Heart left ventricle (tissue), 16 donors: ENCODE data around the gene CAPN7. TPM values are rescaled to one million over a fixed set of nuclear protein-coding genes. Genes with fewer than 3 reads are reported as not detected.

Source experiments
- ATAC-seq, 4 donors: fragments of 200-7000 bp; cut with Tn5 transposase; one replicate each; pipeline ENCODE4 v1.9.1; 2020 to 2022; ENCODE audit warnings: moderate library complexity in 4 of 4, mild to moderate bottlenecking in 3 of 4, moderate number of reproducible peaks in 1 of 4
- DNase-seq, 5 donors: peaks; one replicate each; pipeline ENCODE4 v3.0.0-alpha.2; 2020
- H3K27ac ChIP-seq, 12 donors: fragments of 200-600 bp; sonication (generic) in 4 of 12; one replicate each; pipeline versions ENCODE4 v1.5.0 to v1.8.0; 2016 to 2022; ENCODE audit warnings: mild to moderate bottlenecking in 2 of 12
- H3K27me3 ChIP-seq, 9 donors: fragments of 200-600 bp; sonication (generic) in 2 of 9; one replicate each; pipeline versions ENCODE4 v1.5.1 to v1.8.0; 2016 to 2022; ENCODE audit warnings: mild to moderate bottlenecking in 3 of 9
- H3K36me3 ChIP-seq, 9 donors: fragments of 200-600 bp; sonication (generic) in 2 of 9; one replicate each; pipeline versions ENCODE4 v1.5.0 to v1.8.0; 2018 to 2022; ENCODE audit warnings: mild to moderate bottlenecking in 2 of 9
- H3K4me1 ChIP-seq, 12 donors: fragments of 200-600 bp; sonication (generic) in 4 of 12; one replicate each; pipeline versions ENCODE4 v1.5.0 to v1.8.0; 2016 to 2022; ENCODE audit warnings: mild to moderate bottlenecking in 3 of 12
- H3K4me3 ChIP-seq, 12 donors: fragments of 200-600 bp; sonication (generic) in 4 of 12; one replicate each; pipeline versions ENCODE4 v1.5.0 to v1.8.0; 2017 to 2022; ENCODE audit warnings: mild to moderate bottlenecking in 9 of 12, moderate library complexity in 4 of 12
- H3K9me3 ChIP-seq, 12 donors: fragments of 200-600 bp; sonication (generic) in 4 of 12; one replicate each; pipeline versions ENCODE4 v1.5.0 to v1.8.0; 2016 to 2022; ENCODE audit warnings: mild to moderate bottlenecking in 1 of 12
- POLR2A ChIP-seq, 2 donors: fragments of 450-650 bp; IDR thresholded peaks; one replicate each; pipeline ENCODE4 v1.6.1; 2017; ENCODE audit warnings: antibody characterized with exemption in 2 of 2, mild to moderate bottlenecking in 2 of 2, moderate library complexity in 2 of 2
- WGBS, 4 donors: extraction: QIAGEN DNeasy Blood & Tissue Kit in 2 of 4; methylation state at CpG; one replicate each; pipeline versions ENCODE4 v1.1.5 to v1.1.7; 2013 to 2018; 5-methylcytosine and 5-hydroxymethylcytosine counted together
- intact Hi-C, 10 donors: fragments of 100-400 bp; cut with DNase I; formaldehyde crosslinking; loops; one replicate each; pipeline versions ENCODE4 v1.11.1 to v1.14.2; 2022
- polyA plus RNA-seq, 2 donors: library from polyadenylated mRNA; stranded (reverse); fragments of 200-250 nt; gene quantifications; one replicate each; pipeline ENCODE4 v1.2.3, GENCODE V29; 2013
- total RNA-seq, 9 donors: library from RNA; depleted of rRNA in 2 of 9; stranded (reverse); fragments of >200 nt in 2 of 9; fragmentation: NEBNext Ultra II Directional in 3 of 9; extraction: Animal tissue kit (Norgen Biotek cat#: 25700) in 3 of 9; gene quantifications; one replicate each; pipeline versions ENCODE4 v1.1.0 to v1.2.4, GENCODE V29; 2016 to 2023
- TF ChIP-seq, protein P1 (sequence below), 12 donors: fragments of 200-600 bp; sonication (generic) in 4 of 12; IDR thresholded peaks; one replicate each; pipeline versions ENCODE4 v1.5.0 to v1.8.0; 2018 to 2022; ENCODE audit warnings: antibody characterized with exemption in 12 of 12, mild to moderate bottlenecking in 5 of 12
- donor health status: ischemic (EF 13 %, LVEDD 7.1; RV severe dilation, severe dysfunction).
- donor health status: healthy with polysubstance abuse.
- donor health status: DM: no; HTN: yes; CAD: no.
- donor health status: DM: no; HTN: no; CAD: no.
- donor health status: ischemic (EF 25% LVEDD 6.9; RV normal size, moderate dysfunction).
- donor health status: ischemic (EF 25% LVEDD 5.7; RV mildly dilated, moderate dysfunction).
- donor health status: healthy.
- donor health status: DM: yes; HTN: yes; CAD: no.
- donor health status: ischemic (EF 35%, LVEDD 5.7; RV mildly dilated, moderate dysfunction).
- donor health status: nonischemic (EF 11% LVEDD 7.7; RV severe dilation, severe dysfunction).
- donor health status: DM: yes; HTN: yes; CAD: no.
- donor health status: PGD.
- donor health status: ischemic (EF 29% LVEDD 5.4; RV normal size, mild dysfunction).
- donor health status: nonischemic (EF 23%, LVEDD 6.1; RV moderate dilation, normal function).

Gene CAPN7
- total and polyA plus RNA-seq, 11 donors = 9.1 to 38.2 (median 24.2) TPM

DNA sequence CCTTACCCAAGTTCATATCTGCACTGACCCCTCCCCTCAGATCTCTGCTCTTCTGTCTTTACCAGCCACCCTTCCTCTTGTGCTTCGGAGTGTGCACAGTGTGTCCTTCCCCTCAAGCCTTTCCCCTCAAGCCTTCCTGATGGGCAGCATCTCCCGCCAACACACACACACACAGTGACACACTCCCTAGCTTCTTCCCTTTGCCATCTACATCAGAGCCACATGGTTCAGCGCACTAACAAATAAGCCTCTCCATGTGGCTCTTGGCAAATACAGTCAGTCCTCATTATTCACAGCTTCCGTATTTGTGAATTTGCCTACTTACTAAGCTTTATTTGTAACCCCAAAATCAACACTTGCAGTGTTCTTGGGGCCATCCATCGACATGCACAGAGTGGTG is 88.9 kb downstream of the CAPN7 start:
- H3K4me1 ChIP-seq = peaks cover 0 to 93% (median 32%) of the 10 kb centered on the region in 12 donors

GRCh38 chr3:15295506-15295905 is 89.5 kb downstream of the CAPN7 start:
- Histone ChIP-seq H3K36me3 (no peaks in the 10 kb centered on the region), H3K27ac (peak overlapping the region; percentile 22 to 96 (median 58)), H3K9me3 (peaks cover 0 to 2% (median 0%) of the 10 kb centered on the region in 12 donors), H3K4me1 (peaks cover 0 to 93% (median 36%) of the 10 kb centered on the region in 12 donors), H3K27me3 (no peaks in the 10 kb centered on the region), H3K4me3 (no peak overlapping the region)
- TF ChIP-seq POLR2A (IDR thresholded peaks at IDR 0.05) = no peak
- TF ChIP-seq, protein P1, sequence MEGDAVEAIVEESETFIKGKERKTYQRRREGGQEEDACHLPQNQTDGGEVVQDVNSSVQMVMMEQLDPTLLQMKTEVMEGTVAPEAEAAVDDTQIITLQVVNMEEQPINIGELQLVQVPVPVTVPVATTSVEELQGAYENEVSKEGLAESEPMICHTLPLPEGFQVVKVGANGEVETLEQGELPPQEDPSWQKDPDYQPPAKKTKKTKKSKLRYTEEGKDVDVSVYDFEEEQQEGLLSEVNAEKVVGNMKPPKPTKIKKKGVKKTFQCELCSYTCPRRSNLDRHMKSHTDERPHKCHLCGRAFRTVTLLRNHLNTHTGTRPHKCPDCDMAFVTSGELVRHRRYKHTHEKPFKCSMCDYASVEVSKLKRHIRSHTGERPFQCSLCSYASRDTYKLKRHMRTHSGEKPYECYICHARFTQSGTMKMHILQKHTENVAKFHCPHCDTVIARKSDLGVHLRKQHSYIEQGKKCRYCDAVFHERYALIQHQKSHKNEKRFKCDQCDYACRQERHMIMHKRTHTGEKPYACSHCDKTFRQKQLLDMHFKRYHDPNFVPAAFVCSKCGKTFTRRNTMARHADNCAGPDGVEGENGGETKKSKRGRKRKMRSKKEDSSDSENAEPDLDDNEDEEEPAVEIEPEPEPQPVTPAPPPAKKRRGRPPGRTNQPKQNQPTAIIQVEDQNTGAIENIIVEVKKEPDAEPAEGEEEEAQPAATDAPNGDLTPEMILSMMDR (IDR thresholded peaks at IDR 0.05) = no peak
- intact Hi-C loops = no loop called here
- 50 to 71% (median 57%) methylated on average over 6 of the region's 6 CpGs for WGBS, 4 donors
- DNase-seq (peak in 2 of 5 donors; percentile 28 to 55), ATAC-seq (peak; percentile 24 to 73 (median 63))

More for the DNA sequence above, 88.9 kb downstream of the CAPN7 start:
- 82 to 88% (median 86%) methylated on average over 5 of the region's 5 CpGs for WGBS, 4 donors
- TF ChIP-seq, protein P1 (IDR thresholded peaks at IDR 0.05) = no peak
- TF ChIP-seq POLR2A (IDR thresholded peaks at IDR 0.05) = no peak
- ATAC-seq (peak; percentile 37 to 72 (median 54)), DNase-seq (peak in 2 of 5 donors; percentile 35 to 43)
- no peak overlapping the region for H3K4me3 ChIP-seq
- peaks cover 0 to 2% (median 0%) of the 10 kb centered on the region in 12 donors for H3K9me3 ChIP-seq
- peak overlapping the region; percentile 22 to 96 (median 58) for H3K27ac ChIP-seq
- H3K36me3 ChIP-seq = no peaks in the 10 kb centered on the region
- intact Hi-C loops = loop anchor here in 1 of 10 donors (5.0 kb wide), 1 partner anchor 37 kb away; the partner anchor contains the start of gene SH3BP5
- H3K27me3 ChIP-seq = no peaks in the 10 kb centered on the region

- no peaks in the 10 kb centered on the region for H3K27me3 ChIP-seq
- TF ChIP-seq, protein P1 (IDR thresholded peaks at IDR 0.05) = no peak
- TF ChIP-seq POLR2A (IDR thresholded peaks at IDR 0.05) = no peak
- H3K9me3 ChIP-seq = peaks cover 0 to 2% (median 0%) of the 10 kb centered on the region in 12 donors
- peaks cover 0 to 12% (median 0%) of the 10 kb centered on the region in 9 donors for H3K36me3 ChIP-seq
- H3K4me1 ChIP-seq = peaks cover 0 to 78% (median 27%) of the 10 kb centered on the region in 12 donors
- WGBS, 4 donors = 86 to 88% (median 87%) methylated on average over 4 of the region's 4 CpGs
- no peak overlapping the region for H3K4me3 ChIP-seq
- ATAC-seq (no peak), DNase-seq (no peak)
- intact Hi-C loops = no loop called here
- H3K27ac ChIP-seq = peak overlapping the region in 1 of 12 donors; percentile 5
These were observed 91.7 kb downstream of the CAPN7 start for GRCh38 chr3:15297608-15298350.

DNA sequence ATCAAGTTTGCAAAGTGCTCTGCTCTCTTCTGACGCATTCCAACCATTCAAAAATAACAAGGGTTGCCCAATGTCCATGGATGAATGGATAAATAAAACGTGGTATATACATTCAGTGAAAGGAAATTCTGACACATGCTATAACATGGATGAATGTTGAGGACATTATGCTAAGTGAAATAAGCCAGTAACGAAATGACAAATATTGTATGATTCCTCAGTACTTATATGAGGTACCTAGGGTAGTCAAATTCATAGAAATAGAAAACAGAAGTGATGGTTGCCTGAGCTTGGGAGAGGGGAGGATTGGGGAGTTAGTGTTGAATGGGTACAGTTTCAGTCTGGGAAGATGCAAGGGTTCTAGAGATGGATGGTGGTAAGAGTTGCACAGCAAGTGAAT is 92.5 kb downstream of the CAPN7 start:
- no peak overlapping the region for H3K4me3 ChIP-seq
- 86 to 95% (median 92%) methylated on average over 3 of the region's 3 CpGs for WGBS, 4 donors
- peaks cover 0 to 77% (median 20%) of the 10 kb centered on the region in 12 donors for H3K4me1 ChIP-seq
- DNase-seq (no peak), ATAC-seq (no peak)
- H3K27ac ChIP-seq = no peak overlapping the region
- H3K27me3 ChIP-seq = no peaks in the 10 kb centered on the region
- H3K9me3 ChIP-seq = peaks cover 0 to 2% (median 0%) of the 10 kb centered on the region in 12 donors
- intact Hi-C loops = no loop called here
- TF ChIP-seq, protein P1 (IDR thresholded peaks at IDR 0.05) = no peak
- TF ChIP-seq POLR2A (IDR thresholded peaks at IDR 0.05) = no peak
- H3K36me3 ChIP-seq = peaks cover 0 to 19% (median 0%) of the 10 kb centered on the region in 9 donors
